Measurements from ENCODE around the gene PIP4K2A. TPM values are rescaled to one million over a fixed set of nuclear protein-coding genes. Genes with fewer than 3 reads are reported as not detected.

Gene PIP4K2A
- total RNA-seq, 1 donor from 2014 or later = 102 TPM

GRCh38 chr10:22537810-22538209 is 176.6 kb downstream of the PIP4K2A start:
- H3K36me3 Mint-ChIP-seq (ENCODE audit: low read depth) = peaks cover 94% of the 10 kb centered on the region
- TF ChIP-seq, protein P1, sequence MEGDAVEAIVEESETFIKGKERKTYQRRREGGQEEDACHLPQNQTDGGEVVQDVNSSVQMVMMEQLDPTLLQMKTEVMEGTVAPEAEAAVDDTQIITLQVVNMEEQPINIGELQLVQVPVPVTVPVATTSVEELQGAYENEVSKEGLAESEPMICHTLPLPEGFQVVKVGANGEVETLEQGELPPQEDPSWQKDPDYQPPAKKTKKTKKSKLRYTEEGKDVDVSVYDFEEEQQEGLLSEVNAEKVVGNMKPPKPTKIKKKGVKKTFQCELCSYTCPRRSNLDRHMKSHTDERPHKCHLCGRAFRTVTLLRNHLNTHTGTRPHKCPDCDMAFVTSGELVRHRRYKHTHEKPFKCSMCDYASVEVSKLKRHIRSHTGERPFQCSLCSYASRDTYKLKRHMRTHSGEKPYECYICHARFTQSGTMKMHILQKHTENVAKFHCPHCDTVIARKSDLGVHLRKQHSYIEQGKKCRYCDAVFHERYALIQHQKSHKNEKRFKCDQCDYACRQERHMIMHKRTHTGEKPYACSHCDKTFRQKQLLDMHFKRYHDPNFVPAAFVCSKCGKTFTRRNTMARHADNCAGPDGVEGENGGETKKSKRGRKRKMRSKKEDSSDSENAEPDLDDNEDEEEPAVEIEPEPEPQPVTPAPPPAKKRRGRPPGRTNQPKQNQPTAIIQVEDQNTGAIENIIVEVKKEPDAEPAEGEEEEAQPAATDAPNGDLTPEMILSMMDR (IDR thresholded peaks at IDR 0.05) = no peak
- CTCF ChIA-PET = no interaction called here
- no peak overlapping the region for H3K4me3 Mint-ChIP-seq
- no peaks in the 10 kb centered on the region for H3K4me1 Mint-ChIP-seq
- ATAC-seq (ENCODE audit: low read depth) (no peak), DNase-seq (no peak)
- no peaks in the 10 kb centered on the region for H3K9me3 Mint-ChIP-seq
- H3K27me3 Mint-ChIP-seq = no peaks in the 10 kb centered on the region
- intact Hi-C loops (cut with micrococcal nuclease) = no loop called here
- POLR2A ChIA-PET = interaction anchor here (0.8 kb wide), 1 partner anchor 97 kb away, joined by 3 read pairs; no protein-coding TSS in a partner anchor
- no peak overlapping the region for H3K27ac Mint-ChIP-seq

GRCh38 chr10:22536620-22537019 is 177.8 kb downstream of the PIP4K2A start:
- Mint-ChIP-seq H3K4me1 (no peaks in the 10 kb centered on the region), H3K36me3 (ENCODE audit: low read depth) (peaks cover 82% of the 10 kb centered on the region), H3K27ac (no peak overlapping the region), H3K27me3 (no peaks in the 10 kb centered on the region), H3K9me3 (no peaks in the 10 kb centered on the region), H3K4me3 (no peak overlapping the region)
- no peak for ATAC-seq (ENCODE audit: low read depth)
- intact Hi-C loops (cut with micrococcal nuclease) = no loop called here
- DNase-seq = no peak
- TF ChIP-seq, protein P1 (IDR thresholded peaks at IDR 0.05) = no peak
- ChIA-PET POLR2A (no interaction called here), CTCF (no interaction called here)

- TF ChIP-seq, protein P1 (IDR thresholded peaks at IDR 0.05) = no peak
- intact Hi-C loops (cut with micrococcal nuclease) = no loop called here
- ATAC-seq (ENCODE audit: low read depth) = no peak
- no peaks in the 10 kb centered on the region for H3K4me1 Mint-ChIP-seq
- no peaks in the 10 kb centered on the region for H3K27me3 Mint-ChIP-seq
- no peak overlapping the region for H3K4me3 Mint-ChIP-seq
- ChIA-PET POLR2A (no interaction called here), CTCF (no interaction called here)
- H3K9me3 Mint-ChIP-seq = no peaks in the 10 kb centered on the region
- H3K27ac Mint-ChIP-seq = no peak overlapping the region
- peaks cover 66% of the 10 kb centered on the region for H3K36me3 Mint-ChIP-seq (ENCODE audit: low read depth)
- no peak for DNase-seq
Observed at GRCh38 chr10:22534849-22535604, 179.4 kb downstream of the PIP4K2A start.

DNA sequence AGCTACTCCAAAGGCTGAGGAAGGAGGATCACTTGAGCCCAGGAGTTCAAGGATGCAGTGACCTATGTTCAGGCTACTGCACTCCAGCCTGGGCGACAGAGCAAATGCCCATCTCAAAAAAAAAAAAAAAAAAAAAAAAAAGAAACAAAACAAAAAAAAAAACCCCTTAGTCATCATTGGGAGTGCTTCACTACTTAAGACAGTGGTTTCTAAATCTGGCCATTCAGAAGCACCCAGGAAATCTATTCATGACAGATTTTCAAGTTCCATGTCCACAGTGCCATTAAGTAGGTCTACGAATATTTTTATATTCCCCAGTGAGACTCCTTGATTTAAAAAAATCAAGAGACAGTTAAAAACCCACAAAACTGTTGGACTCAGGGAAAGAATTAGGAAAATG is 182.9 kb downstream of the PIP4K2A start:
- H3K4me1 Mint-ChIP-seq = no peaks in the 10 kb centered on the region
- TF ChIP-seq, protein P1 (IDR thresholded peaks at IDR 0.05) = no peak
- no peak for ATAC-seq (ENCODE audit: low read depth)
- H3K36me3 Mint-ChIP-seq (ENCODE audit: low read depth) = peaks cover 30% of the 10 kb centered on the region
- H3K27me3 Mint-ChIP-seq = peaks cover 2% of the 10 kb centered on the region
- intact Hi-C loops (cut with micrococcal nuclease) = no loop called here
- H3K4me3 Mint-ChIP-seq = no peak overlapping the region
- ChIA-PET CTCF (no interaction called here), POLR2A (no interaction called here)
- no peak overlapping the region for H3K27ac Mint-ChIP-seq
- H3K9me3 Mint-ChIP-seq = peaks cover 4% of the 10 kb centered on the region
- DNase-seq = no peak

DNA sequence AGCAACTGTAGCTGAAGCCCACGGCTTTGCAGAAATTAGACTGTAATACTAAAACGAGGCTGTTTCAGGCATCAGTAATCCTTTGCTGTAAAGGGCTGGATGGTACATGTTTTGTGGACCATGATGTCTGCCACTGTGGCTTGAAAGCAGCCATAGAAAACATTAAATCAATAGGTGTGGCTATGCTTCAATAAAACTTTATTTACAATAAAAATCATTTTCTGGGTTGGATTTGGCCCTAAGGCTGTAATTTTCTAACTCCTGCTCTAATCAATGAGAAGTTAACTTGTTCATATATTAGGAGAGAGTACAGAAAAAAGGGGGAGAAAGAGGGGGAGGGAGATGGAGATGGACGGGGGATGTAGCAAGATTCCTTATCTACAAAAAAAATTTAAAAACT is 183.4 kb downstream of the PIP4K2A start:
- Mint-ChIP-seq H3K9me3 (peaks cover 4% of the 10 kb centered on the region), H3K4me1 (no peaks in the 10 kb centered on the region), H3K27me3 (peaks cover 2% of the 10 kb centered on the region), H3K4me3 (no peak overlapping the region), H3K27ac (no peak overlapping the region), H3K36me3 (ENCODE audit: low read depth) (peaks cover 26% of the 10 kb centered on the region)
- intact Hi-C loops (cut with micrococcal nuclease) = no loop called here
- ATAC-seq (ENCODE audit: low read depth) (no peak), DNase-seq (no peak)
- TF ChIP-seq, protein P1 (IDR thresholded peaks at IDR 0.05) = no peak
- ChIA-PET POLR2A (no interaction called here), CTCF (no interaction called here)
